Smooth muscle cell (in vitro differentiated cells): ENCODE results near the gene RIC8B. TPM values are rescaled to one million over a fixed set of nuclear protein-coding genes. Genes with fewer than 3 reads are reported as not detected.
A peak's percentile ranks its signal among the peaks of the same experiment; 100 is the strongest.

Experiments used
- DNase-seq: peaks from one replicate; lab custom pipeline; 2025; ENCODE audit not compliant: unreplicated experiment; lab: John Stamatoyannopoulos, UW
- H2AFZ ChIP-seq: fragments of 200-600 bp; sonication (generic); 2 replicates; pipeline ENCODE4 v1.6.0; 2016; ENCODE audit warnings: antibody characterized with exemption, low read depth, mild to moderate bottlenecking
- H3F3A ChIP-seq: fragments of 200-600 bp; sonication (generic); 2 replicates; pipeline ENCODE4 v1.6.0; 2017; ENCODE audit warnings: antibody characterized with exemption, low read depth
- H3K27ac ChIP-seq: fragments of 200-600 bp; sonication (generic); 2 replicates; pipeline ENCODE4 v1.5.1; 2016; ENCODE audit warnings: low read depth, mild to moderate bottlenecking
- H3K27me3 ChIP-seq: fragments of 200-600 bp; sonication (generic); 2 replicates; pipeline ENCODE4 v1.6.1; 2016; ENCODE audit warnings: low read depth, mild to moderate bottlenecking
- H3K36me3 ChIP-seq: fragments of 200-600 bp; sonication (generic); 2 replicates; pipeline ENCODE4 v1.5.1; 2016; ENCODE audit warnings: low read depth
- H3K4me1 ChIP-seq: fragments of 200-600 bp; sonication (generic); 2 replicates; pipeline ENCODE4 v1.5.1; 2016; ENCODE audit warnings: low read depth
- H3K4me2 ChIP-seq: fragments of 200-600 bp; sonication (generic); 2 replicates; pipeline ENCODE4 v1.6.0; 2016; ENCODE audit warnings: mild to moderate bottlenecking
- H3K4me3 ChIP-seq: fragments of 200-600 bp; sonication (generic); 2 replicates; pipeline ENCODE4 v1.5.1; 2016; ENCODE audit warnings: mild to moderate bottlenecking
- H3K79me2 ChIP-seq: fragments of 200-600 bp; sonication (generic); 2 replicates; pipeline ENCODE4 v1.6.0; 2016; ENCODE audit warnings: low read depth, mild to moderate bottlenecking
- H3K9ac ChIP-seq: fragments of 200-600 bp; sonication (generic); 2 replicates; pipeline ENCODE4 v1.6.0; 2016; ENCODE audit warnings: low read depth
- H3K9me3 ChIP-seq: fragments of 200-600 bp; sonication (generic); replicated peaks from 2 replicates; pipeline ENCODE4 v1.5.1; 2016; ENCODE audit warnings: low read depth
- H4K20me1 ChIP-seq: fragments of 200-600 bp; sonication (generic); 2 replicates; pipeline ENCODE4 v1.6.0; 2016; ENCODE audit warnings: low read depth
- CTCF ChIP-seq: fragments of 200-600 bp; sonication (generic); IDR thresholded peaks from 2 replicates; pipeline ENCODE4 v1.5.1; 2017; ENCODE audit warnings: borderline replicate concordance, mild to moderate bottlenecking, antibody characterized with exemption; ENCODE audit not compliant: insufficient read depth, poor library complexity, severe bottlenecking
- WGBS: methylation state at CpG from one replicate; pipeline ENCODE4 v1.1.7; 2016; ENCODE audit warnings: low lambda C conversion rate; 5-methylcytosine and 5-hydroxymethylcytosine counted together
- polyA plus RNA-seq: library from polyadenylated mRNA; unstranded; fragments of >200 nt; fragmentation: Nextera tagmentation; extraction: Ambion mirVana; gene quantifications from 2 replicates; pipeline ENCODE4 v1.2.1, GENCODE V29; 2016
- total RNA-seq: library from RNA; depleted of rRNA; stranded (reverse); fragments of >200 nt; gene quantifications from 2 replicates; pipeline ENCODE4 v1.2.3, GENCODE V29; 2014

Gene RIC8B
- total and polyA plus RNA-seq, 2 experiments from 2014 or later: 7.3 to 11.7 TPM

GRCh38 chr12:106776897-106777296 lies 2.4 kb downstream of the RIC8B start:
- no peaks in the 10 kb centered on the region for H3F3A ChIP-seq
- peaks cover 41% of the 10 kb centered on the region for H3K79me2 ChIP-seq
- H3K9me3 ChIP-seq: no peaks in the 10 kb centered on the region
- H3K4me3 ChIP-seq: no peak overlapping the region
- no peak for DNase-seq
- H3K4me2 ChIP-seq: no peak overlapping the region
- peaks cover 50% of the 10 kb centered on the region for H4K20me1 ChIP-seq
- H3K4me1 ChIP-seq: peaks cover 11% of the 10 kb centered on the region
- H2AFZ ChIP-seq: no peak overlapping the region
- no peak for TF ChIP-seq CTCF
- H3K27ac ChIP-seq: no peak overlapping the region
- H3K9ac ChIP-seq: no peak overlapping the region
- WGBS: 94% methylated on average over 5 of the region's 5 CpGs
- H3K36me3 ChIP-seq: no peaks in the 10 kb centered on the region
- no peaks in the 10 kb centered on the region for H3K27me3 ChIP-seq

GRCh38 chr12:106780010-106780631 lies 5.6 kb downstream of the RIC8B start:
- Histone ChIP-seq H2AFZ (no peak overlapping the region), H3K4me3 (no peak overlapping the region), H3K4me2 (no peak overlapping the region), H4K20me1 (peaks cover 72% of the 10 kb centered on the region), H3K4me1 (peaks cover 8% of the 10 kb centered on the region), H3K27ac (peak overlapping the region; percentile 56), H3K79me2 (peaks cover 46% of the 10 kb centered on the region), H3K9ac (no peak overlapping the region), H3K9me3 (no peaks in the 10 kb centered on the region), H3F3A (no peaks in the 10 kb centered on the region), H3K27me3 (no peaks in the 10 kb centered on the region), H3K36me3 (no peaks in the 10 kb centered on the region)
- no peak for TF ChIP-seq CTCF
- DNase-seq: no peak
- WGBS: 8% methylated on average over 3 of the region's 3 CpGs

- no peaks in the 10 kb centered on the region for H3F3A ChIP-seq
- DNase-seq: no peak
Measured at GRCh38 chr12:106782619-106783018, 8.1 kb downstream of the RIC8B start.

More at GRCh38 chr12:106782619-106783018, 8.1 kb downstream of the RIC8B start:
- Histone ChIP-seq H3K4me3 (no peak overlapping the region), H2AFZ (no peak overlapping the region), H3K4me2 (no peak overlapping the region), H3K9ac (no peak overlapping the region), H3K36me3 (no peaks in the 10 kb centered on the region), H3K27ac (no peak overlapping the region), H3K9me3 (no peaks in the 10 kb centered on the region), H3K4me1 (peaks cover 3% of the 10 kb centered on the region), H3K27me3 (no peaks in the 10 kb centered on the region), H3K79me2 (peaks cover 22% of the 10 kb centered on the region), H4K20me1 (peaks cover 64% of the 10 kb centered on the region)
- TF ChIP-seq CTCF: no peak
- 85% methylated on average over 1 of the region's 1 CpG for WGBS
